ENCODE measurements around the gene ADAM12.
A peak's percentile ranks its signal among the peaks of the same experiment; 100 is the strongest.

Gene ADAM12

DNA sequence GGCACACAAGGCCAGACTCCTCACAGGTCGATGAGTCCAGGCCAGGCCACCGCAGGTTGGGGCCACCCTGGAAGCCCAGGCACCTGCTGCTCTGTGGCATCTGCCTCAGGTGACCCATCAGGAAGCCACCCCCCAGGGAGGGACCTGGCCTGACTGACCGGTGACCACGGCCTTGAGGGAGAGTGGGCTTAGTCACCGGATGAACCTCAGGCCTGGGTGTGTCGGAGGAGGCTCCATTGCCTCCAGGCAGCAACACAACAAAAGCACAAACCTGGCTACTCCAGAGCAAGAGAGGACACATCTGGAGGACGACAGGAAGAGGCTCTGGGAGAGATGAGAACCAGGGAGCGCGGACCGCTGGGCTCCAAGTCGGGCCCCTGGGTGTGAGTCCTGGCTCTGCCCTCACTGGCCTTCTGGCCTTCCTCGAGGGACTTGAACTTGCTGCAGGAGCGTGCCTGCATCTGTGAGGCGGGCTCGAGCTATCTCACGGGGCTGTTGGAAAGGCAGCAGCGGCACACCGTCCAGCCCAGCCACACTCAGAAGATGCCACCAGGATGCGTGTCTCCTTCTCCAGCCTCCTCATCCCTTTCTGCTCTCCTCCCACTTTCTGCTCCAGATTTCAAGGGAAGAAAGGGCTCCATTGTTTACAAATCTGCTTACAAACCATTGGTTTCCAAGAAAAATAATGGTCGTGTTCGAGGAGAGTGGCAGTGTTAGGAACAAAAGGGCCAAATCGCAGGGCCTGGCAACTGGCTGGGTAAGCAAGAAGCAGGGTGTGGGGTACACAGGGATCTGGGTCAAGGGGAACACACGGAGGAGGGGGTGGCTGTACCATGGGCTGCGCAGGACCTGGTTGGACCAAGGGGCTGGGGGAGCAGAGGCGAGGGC, 152.9 kb downstream of the ADAM12 start:
- Mint-ChIP-seq H3K36me3 (ENCODE audit: insufficient read depth) (peaks cover 10% of the 10 kb centered on the region), H3K27me3 (no peaks in the 10 kb centered on the region), H3K9me3 (peaks cover 8 to 16% of the 10 kb centered on the region in 2 donors), H3K27ac (no peak overlapping the region), H3K4me1 (ENCODE audit: low read depth in 2 of 2) (peaks cover 0 to 8% of the 10 kb centered on the region in 2 donors), H3K4me3 (no peak overlapping the region)
- ATAC-seq (replicated peaks) (no peak), DNase-seq (no peak)

DNA sequence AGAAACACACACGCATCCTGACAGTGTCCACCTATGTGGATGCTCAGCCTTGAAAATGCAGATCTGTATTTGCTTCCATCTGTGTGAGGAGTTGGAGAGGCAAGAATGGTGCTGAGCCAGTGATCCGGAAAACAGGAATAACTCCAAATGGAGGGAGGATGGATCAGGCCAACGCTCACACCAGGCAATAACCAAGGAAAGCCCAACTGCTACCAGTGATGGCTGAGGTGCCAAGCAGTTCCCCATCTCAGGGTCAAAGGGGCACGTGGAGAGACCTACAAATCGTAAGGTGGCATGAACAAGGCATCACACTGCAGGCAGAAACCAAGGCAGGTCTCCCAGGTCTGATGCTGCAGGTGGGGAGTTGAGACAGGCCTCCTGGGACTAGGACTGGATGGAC, 153.6 kb downstream of the ADAM12 start:
- peaks cover 9% of the 10 kb centered on the region for H3K36me3 Mint-ChIP-seq (ENCODE audit: insufficient read depth)
- H3K9me3 Mint-ChIP-seq, result peaks cover 8 to 18% of the 10 kb centered on the region in 2 donors
- H3K27me3 Mint-ChIP-seq, result no peaks in the 10 kb centered on the region
- no peak overlapping the region for H3K4me3 Mint-ChIP-seq
- ATAC-seq (replicated peaks) (no peak), DNase-seq (no peak)
- H3K4me1 Mint-ChIP-seq (ENCODE audit: low read depth in 2 of 2), result peaks cover 0 to 4% of the 10 kb centered on the region in 2 donors
- peak overlapping the region in 1 of 2 donors; percentile 36 for H3K27ac Mint-ChIP-seq

DNA sequence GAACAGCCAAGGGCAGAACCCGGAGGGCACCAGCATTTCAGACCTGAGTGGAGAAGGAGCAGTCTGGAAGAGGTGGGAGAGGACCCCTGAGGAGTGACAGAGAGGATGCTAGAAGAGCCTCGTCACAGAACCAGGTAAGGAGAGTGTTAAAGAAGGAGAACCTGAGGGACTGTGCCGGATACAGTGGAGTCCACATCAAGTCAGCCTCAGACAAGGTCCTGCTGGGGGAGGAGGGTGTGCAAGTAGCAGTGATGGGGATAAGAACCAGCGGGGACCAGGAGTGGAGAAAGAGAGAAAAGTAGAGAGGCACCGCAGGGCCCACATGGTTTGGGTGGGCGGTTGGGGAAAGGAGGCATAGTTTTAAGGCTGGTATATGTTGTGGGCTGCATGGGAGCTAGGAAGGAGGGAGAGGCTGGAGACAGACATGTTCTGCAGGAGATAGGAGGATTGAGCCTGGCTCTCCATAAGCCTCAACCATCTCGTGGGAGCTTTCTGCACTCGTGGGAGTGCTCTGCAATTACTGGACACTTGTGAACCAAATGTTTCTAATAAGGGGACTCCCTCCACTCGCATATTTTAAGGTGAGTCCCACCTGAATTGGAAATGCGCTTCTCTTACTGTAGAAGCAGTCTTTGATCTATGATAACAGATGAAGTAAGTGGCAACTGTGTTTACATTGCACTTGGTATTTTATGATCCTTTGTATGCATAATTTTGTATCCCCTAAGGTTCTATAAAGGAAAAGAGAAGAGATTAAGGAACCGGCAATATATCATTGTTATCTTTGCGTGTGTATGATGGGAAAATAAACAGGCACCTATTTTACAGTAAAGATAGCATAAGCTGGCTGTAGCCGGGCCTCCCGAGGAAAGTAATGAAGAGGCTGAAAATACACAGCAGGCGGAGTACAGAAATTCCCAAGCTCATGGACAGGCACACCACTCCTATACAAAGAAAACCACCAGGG, 154.8 kb downstream of the ADAM12 start:
- Mint-ChIP-seq H3K9me3 (peaks cover 8 to 19% of the 10 kb centered on the region in 2 donors), H3K4me3 (no peak overlapping the region), H3K4me1 (ENCODE audit: low read depth in 2 of 2) (peaks cover 0 to 5% of the 10 kb centered on the region in 2 donors), H3K27ac (no peak overlapping the region), H3K27me3 (no peaks in the 10 kb centered on the region), H3K36me3 (ENCODE audit: insufficient read depth) (peaks cover 10% of the 10 kb centered on the region)
- DNase-seq, result no peak
- ATAC-seq (replicated peaks), result no peak

DNA sequence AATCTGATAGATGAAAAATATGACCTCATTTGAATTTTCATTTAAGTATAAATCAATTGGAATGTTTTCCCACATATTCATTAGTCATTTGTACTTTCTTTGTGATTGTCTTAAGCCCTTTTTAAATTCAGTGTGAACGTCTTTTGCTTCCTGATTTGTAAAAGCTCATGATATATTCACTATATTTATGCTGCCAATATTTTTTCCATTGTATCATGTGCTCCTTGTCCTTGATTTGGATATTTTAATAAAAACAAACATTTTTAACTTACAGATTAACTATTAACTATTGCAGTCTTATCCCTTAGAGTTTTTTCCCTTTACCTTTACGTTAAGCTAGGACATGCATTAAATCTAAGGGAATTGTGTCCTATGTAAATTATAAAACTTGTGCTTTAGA, 157.7 kb downstream of the ADAM12 start:
- no peak for DNase-seq
- Mint-ChIP-seq H3K9me3 (peaks cover 0 to 9% of the 10 kb centered on the region in 2 donors), H3K4me1 (ENCODE audit: low read depth in 2 of 2) (peaks cover 0 to 5% of the 10 kb centered on the region in 2 donors), H3K36me3 (ENCODE audit: insufficient read depth) (peaks cover 6% of the 10 kb centered on the region), H3K27me3 (no peaks in the 10 kb centered on the region), H3K27ac (no peak overlapping the region), H3K4me3 (no peak overlapping the region)
- no peak for ATAC-seq (replicated peaks)

DNA sequence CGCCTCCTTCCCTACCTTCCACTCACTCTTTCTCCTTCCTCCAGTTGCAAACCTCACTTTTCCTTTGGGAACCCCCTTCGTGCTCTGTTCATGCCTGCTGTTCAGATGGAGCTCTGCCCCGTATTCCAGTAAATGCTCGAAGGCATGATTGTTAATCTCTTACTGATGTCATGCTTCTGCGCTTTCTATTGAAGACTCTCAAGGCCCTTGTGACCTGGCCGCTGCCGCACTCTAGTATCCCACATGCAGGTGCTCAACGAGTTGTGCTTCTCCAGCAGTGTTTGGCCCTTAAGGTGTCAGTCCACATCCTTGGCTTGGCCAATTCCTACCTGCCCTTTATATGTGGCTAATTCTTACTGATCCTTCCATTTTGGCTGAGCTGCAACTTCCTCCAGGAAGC, 158.6 kb downstream of the ADAM12 start:
- H3K9me3 Mint-ChIP-seq, result peaks cover 0 to 8% of the 10 kb centered on the region in 2 donors
- H3K36me3 Mint-ChIP-seq (ENCODE audit: insufficient read depth), result peaks cover 3% of the 10 kb centered on the region
- peaks cover 0 to 5% of the 10 kb centered on the region in 2 donors for H3K4me1 Mint-ChIP-seq (ENCODE audit: low read depth in 2 of 2)
- no peak overlapping the region for H3K4me3 Mint-ChIP-seq
- no peaks in the 10 kb centered on the region for H3K27me3 Mint-ChIP-seq
- H3K27ac Mint-ChIP-seq, result peak overlapping the region in 1 of 2 donors; percentile 65
- ATAC-seq (replicated peaks) (no peak), DNase-seq (no peak)

DNA sequence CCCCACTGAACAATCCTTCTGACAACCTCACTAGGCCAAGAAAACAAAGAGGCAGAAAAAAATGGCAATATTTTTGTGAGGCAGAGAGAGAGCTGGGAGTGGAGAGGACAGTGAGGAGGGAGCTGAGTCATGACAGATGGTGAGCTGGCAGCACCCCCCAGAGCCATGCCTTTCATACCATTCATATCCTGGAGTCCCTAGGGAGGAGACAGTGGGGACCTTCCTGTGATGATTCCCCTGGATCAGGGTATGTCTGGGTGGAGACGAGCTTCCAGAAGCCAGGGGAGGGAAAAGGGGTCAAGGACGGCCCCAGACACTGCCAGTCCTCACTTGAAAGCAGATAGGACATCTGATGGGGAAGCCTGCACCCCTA, 160.5 kb downstream of the ADAM12 start:
- ATAC-seq (replicated peaks) (no peak), DNase-seq (no peak)
- Mint-ChIP-seq H3K4me3 (no peak overlapping the region), H3K36me3 (ENCODE audit: insufficient read depth) (peaks cover 3% of the 10 kb centered on the region), H3K4me1 (ENCODE audit: low read depth in 2 of 2) (peaks cover 0 to 2% of the 10 kb centered on the region in 2 donors), H3K27me3 (no peaks in the 10 kb centered on the region), H3K9me3 (peaks cover 0 to 3% of the 10 kb centered on the region in 2 donors), H3K27ac (no peak overlapping the region)

DNA sequence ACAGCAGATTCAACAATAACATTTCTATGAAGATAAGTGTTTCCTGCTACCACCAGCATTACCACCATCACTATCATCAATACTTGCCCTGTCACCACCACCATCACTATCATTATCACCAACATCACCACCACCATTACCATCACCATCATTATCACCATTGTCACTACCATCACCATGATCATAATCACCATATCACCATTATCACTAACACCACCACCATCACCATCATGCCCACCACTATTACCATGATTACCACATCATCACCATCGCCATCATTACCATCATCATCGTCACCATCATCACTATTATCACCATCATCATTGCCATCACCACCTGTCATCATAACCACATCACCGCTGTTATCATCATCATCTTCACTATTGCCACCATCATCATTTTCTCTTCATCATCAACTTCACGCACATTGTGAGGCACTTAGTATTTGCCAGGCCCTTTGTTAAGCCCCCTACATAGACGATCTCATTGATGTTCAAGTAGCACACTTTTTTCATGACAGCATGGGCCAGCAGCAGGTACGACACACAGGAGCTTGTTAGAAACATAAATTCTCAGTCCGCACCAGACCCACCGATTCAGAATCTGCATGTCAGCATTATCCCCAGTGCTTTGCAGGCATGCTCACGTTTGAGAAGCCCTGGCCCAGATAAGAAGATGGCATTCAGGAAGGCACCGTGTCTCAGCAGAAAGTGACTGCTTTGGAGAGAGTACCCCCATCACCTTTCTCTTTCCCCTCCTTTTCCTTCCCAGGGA, 161.1 kb downstream of the ADAM12 start:
- no peak for ATAC-seq (replicated peaks)
- Mint-ChIP-seq H3K36me3 (ENCODE audit: insufficient read depth) (peaks cover 3% of the 10 kb centered on the region), H3K27me3 (no peaks in the 10 kb centered on the region), H3K4me3 (no peak overlapping the region), H3K4me1 (ENCODE audit: low read depth in 2 of 2) (peaks cover 0 to 2% of the 10 kb centered on the region in 2 donors), H3K9me3 (peaks cover 0 to 3% of the 10 kb centered on the region in 2 donors), H3K27ac (no peak overlapping the region)
- DNase-seq, result no peak

DNA sequence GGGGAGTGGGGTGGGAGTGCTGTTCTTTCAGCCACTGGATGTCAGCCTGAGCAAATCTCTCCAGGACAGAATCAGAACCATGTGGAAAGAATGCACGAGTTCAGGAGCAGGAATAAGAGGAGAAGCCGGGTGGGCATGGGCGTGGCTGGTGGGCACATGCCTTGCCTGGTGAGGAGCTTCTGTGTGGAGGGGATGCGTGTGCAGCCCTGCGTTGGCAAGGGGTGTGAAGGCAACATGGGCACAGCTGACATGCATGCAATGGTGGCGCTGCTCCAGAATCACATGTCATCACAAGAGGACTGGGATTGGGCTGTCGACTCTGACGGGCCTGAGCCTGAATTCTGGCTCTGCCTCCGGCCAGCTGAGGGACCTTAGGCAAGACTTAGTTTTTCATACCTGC, 162.1 kb downstream of the ADAM12 start:
- peaks cover 0 to 2% of the 10 kb centered on the region in 2 donors for H3K4me1 Mint-ChIP-seq (ENCODE audit: low read depth in 2 of 2)
- H3K36me3 Mint-ChIP-seq (ENCODE audit: insufficient read depth), result peaks cover 3% of the 10 kb centered on the region
- H3K27me3 Mint-ChIP-seq, result no peaks in the 10 kb centered on the region
- no peak overlapping the region for H3K27ac Mint-ChIP-seq
- peaks cover 0 to 3% of the 10 kb centered on the region in 2 donors for H3K9me3 Mint-ChIP-seq
- no peak for DNase-seq
- no peak overlapping the region for H3K4me3 Mint-ChIP-seq
- ATAC-seq (replicated peaks), result no peak

DNA sequence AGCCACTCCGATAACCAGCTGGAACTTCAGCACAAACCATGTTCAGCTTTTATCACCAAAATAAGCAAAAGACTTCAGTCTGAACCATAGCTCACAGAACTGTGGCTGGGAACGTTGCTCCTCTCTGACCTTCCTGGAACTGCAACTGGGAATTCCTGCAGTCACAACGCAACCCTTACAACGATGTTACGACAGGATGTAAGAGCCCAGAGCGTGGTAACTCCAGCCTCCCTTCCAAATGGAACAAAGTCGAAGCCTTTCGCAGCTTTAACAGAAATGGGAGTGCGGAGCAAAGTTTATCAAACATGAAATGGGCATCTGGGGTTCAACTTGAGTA, 162.6 kb downstream of the ADAM12 start:
- Mint-ChIP-seq H3K4me1 (ENCODE audit: low read depth in 2 of 2) (peaks cover 0 to 2% of the 10 kb centered on the region in 2 donors), H3K27ac (no peak overlapping the region), H3K4me3 (no peak overlapping the region), H3K36me3 (ENCODE audit: insufficient read depth) (peaks cover 7% of the 10 kb centered on the region), H3K27me3 (no peaks in the 10 kb centered on the region), H3K9me3 (peaks cover 0 to 3% of the 10 kb centered on the region in 2 donors)
- ATAC-seq (replicated peaks) (no peak), DNase-seq (no peak)

DNA sequence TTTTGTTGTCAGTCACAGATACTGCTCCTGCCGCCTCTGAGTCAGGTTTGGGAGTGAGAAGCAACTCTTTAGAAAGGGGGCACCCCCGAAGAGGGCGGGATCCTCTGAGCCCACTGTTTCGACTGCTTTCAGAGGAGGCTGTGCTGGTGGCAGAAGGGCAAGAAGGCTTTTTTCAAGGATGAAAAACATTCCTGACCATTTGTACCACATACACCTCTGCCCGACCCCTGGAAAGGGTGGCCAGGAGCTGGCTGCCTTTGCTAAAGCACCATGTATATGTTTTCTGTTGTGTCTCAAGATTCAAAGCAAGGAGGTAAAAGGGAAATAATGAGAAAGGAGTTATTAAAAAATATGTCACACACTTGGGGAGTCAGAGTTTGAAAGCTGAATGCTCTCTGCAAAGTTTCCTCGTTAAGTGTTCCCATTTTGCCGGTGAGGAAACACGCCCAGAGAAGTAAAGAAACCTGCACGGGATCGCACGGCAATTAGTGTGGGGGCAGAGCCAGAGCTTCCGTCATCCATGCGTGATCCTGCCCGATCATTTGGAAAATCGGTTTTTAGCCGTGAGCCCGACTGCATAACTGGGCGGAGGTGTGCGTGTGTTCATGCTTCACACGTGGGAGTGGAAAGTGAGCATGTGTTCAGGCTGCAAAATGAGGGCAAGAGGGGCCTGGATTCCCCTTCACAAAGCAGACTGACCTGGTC, 163.2 kb downstream of the ADAM12 start:
- Mint-ChIP-seq H3K27me3 (no peaks in the 10 kb centered on the region), H3K4me1 (ENCODE audit: low read depth in 2 of 2) (peaks cover 0 to 3% of the 10 kb centered on the region in 2 donors), H3K9me3 (peaks cover 0 to 3% of the 10 kb centered on the region in 2 donors), H3K27ac (no peak overlapping the region), H3K36me3 (ENCODE audit: insufficient read depth) (peaks cover 7% of the 10 kb centered on the region), H3K4me3 (no peak overlapping the region)
- no peak for ATAC-seq (replicated peaks)
- DNase-seq, result no peak

DNA sequence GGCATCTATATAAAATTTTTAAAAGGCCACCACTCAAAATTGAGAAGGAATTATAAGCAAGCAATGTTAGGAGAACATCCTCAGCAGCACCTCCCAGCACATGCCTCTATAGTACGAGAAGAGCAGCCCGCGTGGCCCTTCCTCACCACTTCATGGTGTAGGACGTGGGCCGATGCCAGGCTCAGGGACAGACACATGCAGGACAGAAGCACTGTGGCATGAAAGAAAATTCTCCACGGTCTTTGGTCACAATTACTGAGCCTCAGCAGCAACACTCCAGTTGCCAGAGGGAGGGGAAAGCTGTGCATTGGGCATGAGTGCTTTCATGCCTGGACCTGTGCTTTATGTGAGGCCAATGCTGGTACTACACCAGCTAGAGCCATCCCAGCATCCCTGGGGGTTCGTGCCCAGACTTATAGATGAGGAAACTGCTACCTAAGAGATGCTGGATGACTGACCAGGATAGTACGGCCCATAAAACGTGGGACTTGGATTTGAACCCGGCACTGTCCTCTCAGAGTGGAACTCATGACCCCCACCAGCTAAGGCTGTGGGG, 164.7 kb downstream of the ADAM12 start:
- no peak overlapping the region for H3K4me3 Mint-ChIP-seq
- H3K27ac Mint-ChIP-seq, result no peak overlapping the region
- H3K27me3 Mint-ChIP-seq, result no peaks in the 10 kb centered on the region
- peaks cover 0 to 5% of the 10 kb centered on the region in 2 donors for H3K4me1 Mint-ChIP-seq (ENCODE audit: low read depth in 2 of 2)
- ATAC-seq (replicated peaks) (no peak), DNase-seq (no peak)
- no peaks in the 10 kb centered on the region for H3K9me3 Mint-ChIP-seq
- H3K36me3 Mint-ChIP-seq (ENCODE audit: insufficient read depth), result peaks cover 5% of the 10 kb centered on the region

DNA sequence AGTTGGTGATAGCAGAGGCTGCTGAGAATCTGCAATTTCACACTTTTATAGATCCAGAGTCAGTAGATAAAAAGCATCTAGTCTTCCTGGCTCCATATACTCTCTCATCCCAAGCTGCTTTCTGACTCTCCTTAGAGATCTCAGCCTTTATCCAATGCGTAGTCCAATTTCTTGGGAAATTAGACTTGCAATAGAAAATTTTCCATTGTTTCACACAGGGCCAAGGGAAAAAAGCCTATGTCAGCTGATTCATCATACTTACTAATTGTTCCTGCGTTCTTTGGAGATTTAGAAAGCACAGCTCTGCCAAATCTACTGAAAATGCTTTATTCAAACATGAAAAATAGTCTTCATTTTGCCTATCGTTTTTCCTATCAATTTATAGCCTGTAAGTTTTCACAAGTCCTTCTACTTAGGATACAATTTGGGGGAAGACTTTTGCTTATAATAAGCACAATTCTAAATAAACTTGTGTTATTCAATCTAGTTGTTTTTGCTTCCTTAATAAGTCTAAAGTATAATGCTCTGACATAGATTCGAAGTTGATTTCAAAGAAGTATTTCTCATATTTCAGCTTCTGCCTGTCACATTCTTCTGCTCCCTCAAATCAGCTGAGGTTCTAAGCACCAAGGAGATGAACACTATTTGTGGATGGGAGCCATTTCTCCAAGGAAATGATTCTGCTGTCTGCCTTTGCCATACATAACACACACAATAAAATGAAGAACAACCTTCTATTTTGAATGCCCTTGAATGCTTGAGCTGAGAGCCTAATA, 165.4 kb downstream of the ADAM12 start:
- H3K27me3 Mint-ChIP-seq, result no peaks in the 10 kb centered on the region
- peaks cover 5% of the 10 kb centered on the region for H3K36me3 Mint-ChIP-seq (ENCODE audit: insufficient read depth)
- peaks cover 0 to 5% of the 10 kb centered on the region in 2 donors for H3K4me1 Mint-ChIP-seq (ENCODE audit: low read depth in 2 of 2)
- DNase-seq (no peak), ATAC-seq (replicated peaks) (no peak)
- no peaks in the 10 kb centered on the region for H3K9me3 Mint-ChIP-seq
- H3K27ac Mint-ChIP-seq, result no peak overlapping the region
- H3K4me3 Mint-ChIP-seq, result no peak overlapping the region

All from effector memory CD8-positive, alpha-beta T cell (primary cell).